Measurements from ENCODE around the gene ACTR6.
"Not testable (repeated sequence)": the region's sequence is repeated elsewhere in the genome, so short reads cannot be mapped to it uniquely, and the experiment has no call there.

The ACTR6 gene

GRCh38 chr12:100164153-100164704 lies 36.4 kb upstream of the ACTR6 start:
- Histone ChIP-seq H3K36me3 (ENCODE audit: control insufficient read depth in 1 of 2, insufficient read depth in 2 of 2, low read length in 2 of 2) (peaks cover 0 to 5% of the 10 kb centered on the region in 2 donors), H3K4me1 (ENCODE audit: control insufficient read depth in 1 of 2, insufficient read depth in 2 of 2, low read length in 2 of 2) (peaks cover 4 to 12% of the 10 kb centered on the region in 2 donors), H3K9me3 (ENCODE audit: control insufficient read depth in 1 of 2, low read length in 2 of 2) (peaks cover 0 to 5% of the 10 kb centered on the region in 2 donors), H3K27ac (ENCODE audit: low read depth, low read length) (no peak overlapping the region), H3K9ac (ENCODE audit: low read depth in 1 of 2, low read length in 2 of 2) (no peak overlapping the region), H3K4me3 (ENCODE audit: low read depth in 1 of 2, low read length in 2 of 2) (peak overlapping the region; percentile 40 to 53), H3K27me3 (ENCODE audit: control insufficient read depth in 1 of 2, insufficient read depth in 2 of 2, low read length in 2 of 2) (no peaks in the 10 kb centered on the region)

- no peaks in the 10 kb centered on the region for H3K9me3 ChIP-seq (ENCODE audit: control insufficient read depth in 1 of 2, low read length in 2 of 2)
These were observed 35.3 kb upstream of the ACTR6 start for GRCh38 chr12:100165356-100165755.

GRCh38 chr12:100166232-100166631 lies 34.4 kb upstream of the ACTR6 start:
- Histone ChIP-seq H3K4me1 (ENCODE audit: control insufficient read depth in 1 of 2, insufficient read depth in 2 of 2, low read length in 2 of 2) (peaks cover 4 to 12% of the 10 kb centered on the region in 2 donors), H3K9me3 (ENCODE audit: control insufficient read depth in 1 of 2, low read length in 2 of 2) (no peaks in the 10 kb centered on the region), H3K27me3 (ENCODE audit: control insufficient read depth in 1 of 2, insufficient read depth in 2 of 2, low read length in 2 of 2) (no peaks in the 10 kb centered on the region), H3K27ac (ENCODE audit: low read depth, low read length) (no peak overlapping the region), H3K36me3 (ENCODE audit: control insufficient read depth in 1 of 2, insufficient read depth in 2 of 2, low read length in 2 of 2) (peaks cover 0 to 5% of the 10 kb centered on the region in 2 donors), H3K9ac (ENCODE audit: low read depth in 1 of 2, low read length in 2 of 2) (no peak overlapping the region), H3K4me3 (ENCODE audit: low read depth in 1 of 2, low read length in 2 of 2) (no peak overlapping the region)

More at GRCh38 chr12:100165356-100165755, 35.3 kb upstream of the ACTR6 start:
- H3K9ac ChIP-seq (ENCODE audit: low read depth in 1 of 2, low read length in 2 of 2), result no peak overlapping the region
- H3K4me3 ChIP-seq (ENCODE audit: low read depth in 1 of 2, low read length in 2 of 2), result no peak overlapping the region
- peaks cover 0 to 5% of the 10 kb centered on the region in 2 donors for H3K36me3 ChIP-seq (ENCODE audit: control insufficient read depth in 1 of 2, insufficient read depth in 2 of 2, low read length in 2 of 2)
- no peaks in the 10 kb centered on the region for H3K27me3 ChIP-seq (ENCODE audit: control insufficient read depth in 1 of 2, insufficient read depth in 2 of 2, low read length in 2 of 2)
- H3K4me1 ChIP-seq (ENCODE audit: control insufficient read depth in 1 of 2, insufficient read depth in 2 of 2, low read length in 2 of 2), result peaks cover 4 to 12% of the 10 kb centered on the region in 2 donors
- no peak overlapping the region for H3K27ac ChIP-seq (ENCODE audit: low read depth, low read length)

- Histone ChIP-seq H3K27ac (ENCODE audit: low read depth, low read length) (no peak overlapping the region), H3K9ac (ENCODE audit: low read depth in 1 of 2, low read length in 2 of 2) (no peak overlapping the region), H3K9me3 (ENCODE audit: control insufficient read depth in 1 of 2, low read length in 2 of 2) (no peaks in the 10 kb centered on the region), H3K4me1 (ENCODE audit: control insufficient read depth in 1 of 2, insufficient read depth in 2 of 2, low read length in 2 of 2) (peaks cover 4 to 9% of the 10 kb centered on the region in 2 donors), H3K36me3 (ENCODE audit: control insufficient read depth in 1 of 2, insufficient read depth in 2 of 2, low read length in 2 of 2) (peaks cover 3 to 5% of the 10 kb centered on the region in 2 donors), H3K27me3 (ENCODE audit: control insufficient read depth in 1 of 2, insufficient read depth in 2 of 2, low read length in 2 of 2) (no peaks in the 10 kb centered on the region), H3K4me3 (ENCODE audit: low read depth in 1 of 2, low read length in 2 of 2) (no peak overlapping the region)
These were observed 32.1 kb upstream of the ACTR6 start for GRCh38 chr12:100168562-100168961.

GRCh38 chr12:100169345-100169744 lies 31.3 kb upstream of the ACTR6 start:
- no peak overlapping the region for H3K4me3 ChIP-seq (ENCODE audit: low read depth in 1 of 2, low read length in 2 of 2)
- H3K36me3 ChIP-seq (ENCODE audit: control insufficient read depth in 1 of 2, insufficient read depth in 2 of 2, low read length in 2 of 2), result peaks cover 3 to 5% of the 10 kb centered on the region in 2 donors
- H3K9ac ChIP-seq (ENCODE audit: low read depth in 1 of 2, low read length in 2 of 2), result no peak overlapping the region
- no peaks in the 10 kb centered on the region for H3K27me3 ChIP-seq (ENCODE audit: control insufficient read depth in 1 of 2, insufficient read depth in 2 of 2, low read length in 2 of 2)
- H3K9me3 ChIP-seq (ENCODE audit: control insufficient read depth in 1 of 2, low read length in 2 of 2), result no peaks in the 10 kb centered on the region
- no peak overlapping the region for H3K27ac ChIP-seq (ENCODE audit: low read depth, low read length)
- H3K4me1 ChIP-seq (ENCODE audit: control insufficient read depth in 1 of 2, insufficient read depth in 2 of 2, low read length in 2 of 2), result peaks cover 0 to 2% of the 10 kb centered on the region in 2 donors

GRCh38 chr12:100170313-100170858 lies 30.2 kb upstream of the ACTR6 start:
- Histone ChIP-seq H3K27me3 (ENCODE audit: control insufficient read depth in 1 of 2, insufficient read depth in 2 of 2, low read length in 2 of 2) (no peaks in the 10 kb centered on the region), H3K4me3 (ENCODE audit: low read depth in 1 of 2, low read length in 2 of 2) (no peak overlapping the region), H3K9me3 (ENCODE audit: control insufficient read depth in 1 of 2, low read length in 2 of 2) (no peaks in the 10 kb centered on the region), H3K27ac (ENCODE audit: low read depth, low read length) (no peak overlapping the region), H3K9ac (ENCODE audit: low read depth in 1 of 2, low read length in 2 of 2) (no peak overlapping the region), H3K4me1 (ENCODE audit: control insufficient read depth in 1 of 2, insufficient read depth in 2 of 2, low read length in 2 of 2) (no peaks in the 10 kb centered on the region), H3K36me3 (ENCODE audit: control insufficient read depth in 1 of 2, insufficient read depth in 2 of 2, low read length in 2 of 2) (peaks cover 3 to 5% of the 10 kb centered on the region in 2 donors)

GRCh38 chr12:100171248-100171647 lies 29.4 kb upstream of the ACTR6 start:
- Histone ChIP-seq H3K4me1 (ENCODE audit: control insufficient read depth in 1 of 2, insufficient read depth in 2 of 2, low read length in 2 of 2) (no peaks in the 10 kb centered on the region), H3K36me3 (ENCODE audit: control insufficient read depth in 1 of 2, insufficient read depth in 2 of 2, low read length in 2 of 2) (peaks cover under 1 to 3% of the 10 kb centered on the region in 2 donors), H3K9me3 (ENCODE audit: control insufficient read depth in 1 of 2, low read length in 2 of 2) (no peaks in the 10 kb centered on the region), H3K4me3 (ENCODE audit: low read depth in 1 of 2, low read length in 2 of 2) (no peak overlapping the region), H3K9ac (ENCODE audit: low read depth in 1 of 2, low read length in 2 of 2) (no peak overlapping the region), H3K27me3 (ENCODE audit: control insufficient read depth in 1 of 2, insufficient read depth in 2 of 2, low read length in 2 of 2) (no peaks in the 10 kb centered on the region), H3K27ac (ENCODE audit: low read depth, low read length) (no peak overlapping the region)

GRCh38 chr12:100173111-100173510 lies 27.5 kb upstream of the ACTR6 start:
- Histone ChIP-seq H3K4me3 (ENCODE audit: low read depth in 1 of 2, low read length in 2 of 2) (no peak overlapping the region), H3K9ac (ENCODE audit: low read depth in 1 of 2, low read length in 2 of 2) (no peak overlapping the region), H3K27ac (ENCODE audit: low read depth, low read length) (no peak overlapping the region)

GRCh38 chr12:100174495-100174894 lies 26.1 kb upstream of the ACTR6 start:
- H3K4me1 ChIP-seq (ENCODE audit: control insufficient read depth in 1 of 2, insufficient read depth in 2 of 2, low read length in 2 of 2), result no peaks in the 10 kb centered on the region
- H3K27me3 ChIP-seq (ENCODE audit: control insufficient read depth in 1 of 2, insufficient read depth in 2 of 2, low read length in 2 of 2), result no peaks in the 10 kb centered on the region
- no peak overlapping the region for H3K4me3 ChIP-seq (ENCODE audit: low read depth in 1 of 2, low read length in 2 of 2)
- H3K36me3 ChIP-seq (ENCODE audit: control insufficient read depth in 1 of 2, insufficient read depth in 2 of 2, low read length in 2 of 2), result peaks cover under 1 to 3% of the 10 kb centered on the region in 2 donors
- no peak overlapping the region for H3K27ac ChIP-seq (ENCODE audit: low read depth, low read length)
- H3K9ac ChIP-seq (ENCODE audit: low read depth in 1 of 2, low read length in 2 of 2), result no peak overlapping the region
- H3K9me3 ChIP-seq (ENCODE audit: control insufficient read depth in 1 of 2, low read length in 2 of 2), result no peaks in the 10 kb centered on the region

More at GRCh38 chr12:100173111-100173510, 27.5 kb upstream of the ACTR6 start:
- H3K36me3 ChIP-seq (ENCODE audit: control insufficient read depth in 1 of 2, insufficient read depth in 2 of 2, low read length in 2 of 2), result peaks cover 0 to 3% of the 10 kb centered on the region in 2 donors
- no peaks in the 10 kb centered on the region for H3K4me1 ChIP-seq (ENCODE audit: control insufficient read depth in 1 of 2, insufficient read depth in 2 of 2, low read length in 2 of 2)
- no peaks in the 10 kb centered on the region for H3K27me3 ChIP-seq (ENCODE audit: control insufficient read depth in 1 of 2, insufficient read depth in 2 of 2, low read length in 2 of 2)
- no peaks in the 10 kb centered on the region for H3K9me3 ChIP-seq (ENCODE audit: control insufficient read depth in 1 of 2, low read length in 2 of 2)

- H3K4me1 ChIP-seq (ENCODE audit: control insufficient read depth in 1 of 2, insufficient read depth in 2 of 2, low read length in 2 of 2); H3K27ac ChIP-seq (ENCODE audit: low read depth, low read length); H3K9ac ChIP-seq (ENCODE audit: low read depth in 1 of 2, low read length in 2 of 2): not testable (repeated sequence)
These were observed 24.1 kb upstream of the ACTR6 start for GRCh38 chr12:100176493-100176892.

More at GRCh38 chr12:100176493-100176892, 24.1 kb upstream of the ACTR6 start:
- not testable (repeated sequence) for H3K27me3 ChIP-seq (ENCODE audit: control insufficient read depth in 1 of 2, insufficient read depth in 2 of 2, low read length in 2 of 2); H3K36me3 ChIP-seq (ENCODE audit: control insufficient read depth in 1 of 2, insufficient read depth in 2 of 2, low read length in 2 of 2); H3K9me3 ChIP-seq (ENCODE audit: control insufficient read depth in 1 of 2, low read length in 2 of 2); H3K4me3 ChIP-seq (ENCODE audit: low read depth in 1 of 2, low read length in 2 of 2)
